Measurements from ENCODE around the gene KLF9. TPM values are rescaled to one million over a fixed set of nuclear protein-coding genes. Genes with fewer than 3 reads are reported as not detected.

The KLF9 gene
- total RNA-seq, 1 donor from 2014 or later = 98.7 TPM

DNA sequence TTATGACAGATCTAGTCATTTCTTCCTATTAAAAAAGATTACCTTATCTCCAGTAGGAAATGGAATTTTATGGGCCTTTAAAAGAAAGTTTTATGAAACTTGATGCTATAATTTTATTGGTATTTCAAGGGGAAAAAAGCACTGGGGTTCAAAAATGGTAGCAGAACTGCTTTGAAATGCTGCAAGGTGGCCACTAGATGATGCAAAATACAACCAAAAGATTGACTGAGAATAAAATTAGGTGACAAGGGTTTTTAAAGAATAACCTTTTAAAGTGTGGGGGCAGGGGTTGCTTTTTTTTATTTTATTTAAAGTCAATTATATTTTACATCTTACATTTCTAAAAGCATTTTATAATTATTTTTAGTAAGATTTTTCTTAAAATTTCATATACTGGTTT is 61.7 kb downstream of the KLF9 start:
- intact Hi-C loops (cut with DNase I) = loop anchor here (2.0 to 5.0 kb wide), 3 partner anchors 39 to 250 kb away; no protein-coding TSS in a partner anchor
- no peaks in the 10 kb centered on the region for H3K27me3 ChIP-seq
- H3K27ac ChIP-seq = peak overlapping the region in 1 of 2 donors; percentile 14
- no peak for DNase-seq (ENCODE audit: low spot score in 2 of 2)
- H3K9me3 ChIP-seq = no peaks in the 10 kb centered on the region
- TF ChIP-seq, protein P1, sequence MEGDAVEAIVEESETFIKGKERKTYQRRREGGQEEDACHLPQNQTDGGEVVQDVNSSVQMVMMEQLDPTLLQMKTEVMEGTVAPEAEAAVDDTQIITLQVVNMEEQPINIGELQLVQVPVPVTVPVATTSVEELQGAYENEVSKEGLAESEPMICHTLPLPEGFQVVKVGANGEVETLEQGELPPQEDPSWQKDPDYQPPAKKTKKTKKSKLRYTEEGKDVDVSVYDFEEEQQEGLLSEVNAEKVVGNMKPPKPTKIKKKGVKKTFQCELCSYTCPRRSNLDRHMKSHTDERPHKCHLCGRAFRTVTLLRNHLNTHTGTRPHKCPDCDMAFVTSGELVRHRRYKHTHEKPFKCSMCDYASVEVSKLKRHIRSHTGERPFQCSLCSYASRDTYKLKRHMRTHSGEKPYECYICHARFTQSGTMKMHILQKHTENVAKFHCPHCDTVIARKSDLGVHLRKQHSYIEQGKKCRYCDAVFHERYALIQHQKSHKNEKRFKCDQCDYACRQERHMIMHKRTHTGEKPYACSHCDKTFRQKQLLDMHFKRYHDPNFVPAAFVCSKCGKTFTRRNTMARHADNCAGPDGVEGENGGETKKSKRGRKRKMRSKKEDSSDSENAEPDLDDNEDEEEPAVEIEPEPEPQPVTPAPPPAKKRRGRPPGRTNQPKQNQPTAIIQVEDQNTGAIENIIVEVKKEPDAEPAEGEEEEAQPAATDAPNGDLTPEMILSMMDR (IDR thresholded peaks at IDR 0.05) = peak; percentile 44 to 67 (median 61)
- H3K4me3 ChIP-seq = no peak overlapping the region
- H3K4me1 ChIP-seq = no peaks in the 10 kb centered on the region
- H3K36me3 ChIP-seq = peaks cover 7 to 36% of the 10 kb centered on the region in 2 donors

DNA sequence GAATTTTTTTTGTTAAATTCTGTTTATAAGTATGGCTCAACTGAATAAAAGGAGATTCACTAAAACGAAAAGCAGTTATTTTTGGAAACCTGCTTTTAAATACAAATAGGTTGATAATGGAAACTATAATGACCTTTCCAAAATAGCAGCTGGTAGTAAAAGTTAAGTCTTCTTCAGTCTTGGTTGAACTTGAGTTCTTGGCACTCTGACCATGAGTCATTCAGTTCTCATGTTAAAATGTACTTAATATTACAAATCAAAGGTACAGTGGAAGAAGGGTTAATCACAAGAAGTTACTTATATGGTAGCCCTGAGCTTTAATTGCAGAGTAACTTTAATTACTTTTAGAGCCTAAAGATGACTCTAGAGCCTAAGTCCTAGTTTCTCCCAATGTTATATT is 62.1 kb downstream of the KLF9 start:
- Histone ChIP-seq H3K4me3 (no peak overlapping the region), H3K27me3 (no peaks in the 10 kb centered on the region), H3K36me3 (peaks cover 7 to 40% of the 10 kb centered on the region in 2 donors), H3K27ac (peak overlapping the region in 1 of 2 donors; percentile 14), H3K4me1 (no peaks in the 10 kb centered on the region), H3K9me3 (no peaks in the 10 kb centered on the region)
- intact Hi-C loops (cut with DNase I) = loop anchor here (2.0 to 5.0 kb wide), 3 partner anchors 40 to 250 kb away; no protein-coding TSS in a partner anchor
- TF ChIP-seq, protein P1 (IDR thresholded peaks at IDR 0.05) = no peak
- no peak for DNase-seq (ENCODE audit: low spot score in 2 of 2)

GRCh38 chr9:70347046-70347445 is 67.4 kb downstream of the KLF9 start:
- TF ChIP-seq, protein P1 (IDR thresholded peaks at IDR 0.05) = no peak
- H3K9me3 ChIP-seq = no peaks in the 10 kb centered on the region
- no peaks in the 10 kb centered on the region for H3K4me1 ChIP-seq
- DNase-seq (ENCODE audit: low spot score in 2 of 2) = no peak
- H3K27me3 ChIP-seq = no peaks in the 10 kb centered on the region
- intact Hi-C loops (cut with DNase I) = no loop called here
- no peak overlapping the region for H3K27ac ChIP-seq
- peaks cover 13 to 44% of the 10 kb centered on the region in 2 donors for H3K36me3 ChIP-seq
- H3K4me3 ChIP-seq = no peak overlapping the region

GRCh38 chr9:70340572-70340971 is 73.9 kb downstream of the KLF9 start:
- Histone ChIP-seq H3K27ac (no peak overlapping the region), H3K36me3 (no peaks in the 10 kb centered on the region), H3K4me1 (peaks cover 0 to 2% of the 10 kb centered on the region in 2 donors), H3K27me3 (no peaks in the 10 kb centered on the region), H3K4me3 (no peak overlapping the region), H3K9me3 (no peaks in the 10 kb centered on the region)
- no peak for DNase-seq (ENCODE audit: low spot score in 2 of 2)
- TF ChIP-seq, protein P1 (IDR thresholded peaks at IDR 0.05) = peak; percentile 51 to 61 (median 55)
- intact Hi-C loops (cut with DNase I) = no loop called here

Other genes with a start within 250 kb of the KLF9 start
- 13.9 TPM for gene SMC5, start 155.7 kb downstream of the KLF9 start, total RNA-seq